ENCODE results near the gene FRMD4B.

DNA sequence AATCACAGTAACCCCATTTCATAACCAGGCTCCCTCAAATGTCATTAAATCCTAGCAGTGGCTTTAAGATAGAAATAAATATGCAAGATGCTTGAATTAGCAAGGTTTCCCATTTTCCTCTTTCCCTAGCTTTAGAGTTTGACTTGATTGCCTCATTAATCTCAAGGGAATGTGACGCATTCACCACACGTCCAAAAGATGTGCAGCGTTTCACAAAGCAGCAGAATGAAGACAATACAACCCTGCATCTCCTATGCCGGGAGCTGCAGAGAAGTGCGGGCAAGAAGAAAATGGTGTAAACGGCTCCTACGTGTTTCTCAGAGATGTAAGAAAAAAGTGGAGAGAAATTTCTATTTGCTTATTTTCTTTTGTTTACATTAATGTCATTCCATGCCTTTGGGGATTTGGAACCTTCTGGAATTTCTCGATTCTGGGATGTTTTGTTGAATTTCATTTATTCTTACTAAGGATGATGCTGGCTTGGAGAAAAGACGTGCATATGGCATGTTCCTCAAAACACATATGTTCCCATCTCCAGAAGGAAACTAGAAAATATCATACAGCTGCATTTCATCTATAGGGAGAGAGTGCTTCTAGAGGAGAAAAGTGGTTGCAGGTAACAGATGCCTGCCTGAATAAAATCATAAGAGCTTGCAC, 27.8 kb upstream of the FRMD4B start:
- TF ChIP-seq, protein P1, sequence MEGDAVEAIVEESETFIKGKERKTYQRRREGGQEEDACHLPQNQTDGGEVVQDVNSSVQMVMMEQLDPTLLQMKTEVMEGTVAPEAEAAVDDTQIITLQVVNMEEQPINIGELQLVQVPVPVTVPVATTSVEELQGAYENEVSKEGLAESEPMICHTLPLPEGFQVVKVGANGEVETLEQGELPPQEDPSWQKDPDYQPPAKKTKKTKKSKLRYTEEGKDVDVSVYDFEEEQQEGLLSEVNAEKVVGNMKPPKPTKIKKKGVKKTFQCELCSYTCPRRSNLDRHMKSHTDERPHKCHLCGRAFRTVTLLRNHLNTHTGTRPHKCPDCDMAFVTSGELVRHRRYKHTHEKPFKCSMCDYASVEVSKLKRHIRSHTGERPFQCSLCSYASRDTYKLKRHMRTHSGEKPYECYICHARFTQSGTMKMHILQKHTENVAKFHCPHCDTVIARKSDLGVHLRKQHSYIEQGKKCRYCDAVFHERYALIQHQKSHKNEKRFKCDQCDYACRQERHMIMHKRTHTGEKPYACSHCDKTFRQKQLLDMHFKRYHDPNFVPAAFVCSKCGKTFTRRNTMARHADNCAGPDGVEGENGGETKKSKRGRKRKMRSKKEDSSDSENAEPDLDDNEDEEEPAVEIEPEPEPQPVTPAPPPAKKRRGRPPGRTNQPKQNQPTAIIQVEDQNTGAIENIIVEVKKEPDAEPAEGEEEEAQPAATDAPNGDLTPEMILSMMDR (IDR thresholded peaks at IDR 0.05): no peak
- no peak for TF ChIP-seq POLR2A (IDR thresholded peaks at IDR 0.05)
- TF ChIP-seq POLR2AphosphoS5 (IDR thresholded peaks at IDR 0.05): no peak

Data from upper lobe of left lung (tissue), 4 donors.